WI38 (cell line): ENCODE results near the gene SH3D21.
A peak's percentile ranks its signal among the peaks of the same experiment; 100 is the strongest.

Source experiments
- H3K4me3 ChIP-seq: 2 replicates; pipeline ENCODE4 v1.5.1; 2011; ENCODE audit warnings: low read depth, mild to moderate bottlenecking, control low read depth, low read length
- CTCF ChIP-seq: IDR thresholded peaks from 2 replicates; pipeline ENCODE4 v1.5.1; 2012; ENCODE audit warnings: low read depth, mild to moderate bottlenecking, control low read depth, low read length

SH3D21 gene

GRCh38 chr1:36329817-36330216, 23.6 kb downstream of the SH3D21 start:
- no peak overlapping the region for H3K4me3 ChIP-seq
- TF ChIP-seq CTCF = no peak

GRCh38 chr1:36330940-36331339, 24.8 kb downstream of the SH3D21 start:
- no peak for TF ChIP-seq CTCF
- H3K4me3 ChIP-seq = no peak overlapping the region

GRCh38 chr1:36337830-36338229, 31.7 kb downstream of the SH3D21 start:
- no peak for TF ChIP-seq CTCF
- no peak overlapping the region for H3K4me3 ChIP-seq

GRCh38 chr1:36339215-36339614, 33.0 kb downstream of the SH3D21 start:
- no peak for TF ChIP-seq CTCF
- no peak overlapping the region for H3K4me3 ChIP-seq

- TF ChIP-seq CTCF = no peak
- H3K4me3 ChIP-seq = no peak overlapping the region
Observed at GRCh38 chr1:36339615-36340014, 33.4 kb downstream of the SH3D21 start.

- no peak for TF ChIP-seq CTCF
- no peak overlapping the region for H3K4me3 ChIP-seq
Observed at GRCh38 chr1:36341626-36342320, 35.6 kb downstream of the SH3D21 start.

- TF ChIP-seq CTCF = peak; percentile 52
- H3K4me3 ChIP-seq = no peak overlapping the region
Observed at GRCh38 chr1:36342426-36343185, 36.4 kb downstream of the SH3D21 start.
